NB4 (cell line): ENCODE data around the gene TCERG1L.

Source experiments
- DNase-seq: peaks from one replicate; pipeline ENCODE4 v3.0.0; 2010; ENCODE audit warnings: low read depth
- H3K4me3 ChIP-seq: one replicate; pipeline ENCODE4 v1.5.1; 2011; ENCODE audit warnings: mild to moderate bottlenecking, low read depth, low read length, moderate library complexity
- CTCF ChIP-seq: IDR thresholded peaks from one replicate; pipeline ENCODE4 v1.5.1; 2012; ENCODE audit warnings: low read depth, low read length
- MAX ChIP-seq: IDR thresholded peaks from 2 replicates; pipeline ENCODE4 v1.6.1; 2011; ENCODE audit warnings: low read depth, low read length
- MYC ChIP-seq: IDR thresholded peaks from 2 replicates; pipeline ENCODE4 v1.6.1; 2011; ENCODE audit warnings: low read depth, low read length
- POLR2A ChIP-seq: IDR thresholded peaks from 2 replicates; pipeline ENCODE4 v1.6.1; 2011; ENCODE audit warnings: mild to moderate bottlenecking; ENCODE audit not compliant: insufficient read length; ENCODE audit errors: extremely low read depth

The TCERG1L gene

GRCh38 chr10:131206111-131206995, 105.2 kb downstream of the TCERG1L start:
- H3K4me3 ChIP-seq = no peak overlapping the region
- no peak for TF ChIP-seq MAX
- no peak for TF ChIP-seq CTCF
- no peak for TF ChIP-seq MYC
- no peak for DNase-seq

GRCh38 chr10:131205556-131205955, 106.0 kb downstream of the TCERG1L start:
- H3K4me3 ChIP-seq = no peak overlapping the region
- TF ChIP-seq MYC (no peak), CTCF (no peak), MAX (no peak)
- no peak for DNase-seq

- H3K4me3 ChIP-seq = no peak overlapping the region
- DNase-seq = no peak
- TF ChIP-seq POLR2A (no peak), MAX (no peak), MYC (no peak), CTCF (no peak)
These were observed 106.9 kb downstream of the TCERG1L start for GRCh38 chr10:131204406-131205152.

GRCh38 chr10:131203456-131204357, 107.8 kb downstream of the TCERG1L start:
- TF ChIP-seq MAX (no peak), POLR2A (no peak), CTCF (no peak), MYC (no peak)
- DNase-seq = no peak
- no peak overlapping the region for H3K4me3 ChIP-seq

- H3K4me3 ChIP-seq = no peak overlapping the region
- no peak for TF ChIP-seq POLR2A
- no peak for TF ChIP-seq MAX
- TF ChIP-seq CTCF = no peak
- TF ChIP-seq MYC = no peak
These were observed 108.5 kb downstream of the TCERG1L start for GRCh38 chr10:131202990-131203389.

More at GRCh38 chr10:131202990-131203389, 108.5 kb downstream of the TCERG1L start:
- no peak for DNase-seq
